ENCODE data around the gene NEUROG1.

NEUROG1 gene

GRCh38 chr5:135526924-135527323 is 8.8 kb downstream of the NEUROG1 start:
- Histone ChIP-seq H3K79me2 (ENCODE audit: insufficient read depth, low read depth) (no peaks in the 10 kb centered on the region), H3K27ac (no peak overlapping the region), H3K4me3 (IDR thresholded peaks at IDR 0.05; ENCODE audit: insufficient read depth, low read depth, low read length) (no peak overlapping the region), H3K4me2 (no peak overlapping the region), H3K9ac (no peak overlapping the region), H3K27me3 (ENCODE audit: insufficient read depth, low read depth) (no peaks in the 10 kb centered on the region), H3K36me3 (ENCODE audit: insufficient read depth) (no peaks in the 10 kb centered on the region), H3K4me1 (ENCODE audit: low read depth, poor library complexity, severe bottlenecking) (peaks cover 5% of the 10 kb centered on the region), H2AFZ (ENCODE audit: low read depth) (no peak overlapping the region), H4K20me1 (ENCODE audit: insufficient read depth) (no peaks in the 10 kb centered on the region)
- TF ChIP-seq, protein P1, sequence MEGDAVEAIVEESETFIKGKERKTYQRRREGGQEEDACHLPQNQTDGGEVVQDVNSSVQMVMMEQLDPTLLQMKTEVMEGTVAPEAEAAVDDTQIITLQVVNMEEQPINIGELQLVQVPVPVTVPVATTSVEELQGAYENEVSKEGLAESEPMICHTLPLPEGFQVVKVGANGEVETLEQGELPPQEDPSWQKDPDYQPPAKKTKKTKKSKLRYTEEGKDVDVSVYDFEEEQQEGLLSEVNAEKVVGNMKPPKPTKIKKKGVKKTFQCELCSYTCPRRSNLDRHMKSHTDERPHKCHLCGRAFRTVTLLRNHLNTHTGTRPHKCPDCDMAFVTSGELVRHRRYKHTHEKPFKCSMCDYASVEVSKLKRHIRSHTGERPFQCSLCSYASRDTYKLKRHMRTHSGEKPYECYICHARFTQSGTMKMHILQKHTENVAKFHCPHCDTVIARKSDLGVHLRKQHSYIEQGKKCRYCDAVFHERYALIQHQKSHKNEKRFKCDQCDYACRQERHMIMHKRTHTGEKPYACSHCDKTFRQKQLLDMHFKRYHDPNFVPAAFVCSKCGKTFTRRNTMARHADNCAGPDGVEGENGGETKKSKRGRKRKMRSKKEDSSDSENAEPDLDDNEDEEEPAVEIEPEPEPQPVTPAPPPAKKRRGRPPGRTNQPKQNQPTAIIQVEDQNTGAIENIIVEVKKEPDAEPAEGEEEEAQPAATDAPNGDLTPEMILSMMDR (conservative IDR thresholded peaks at IDR 0.05; ENCODE audit: low read depth, low read length) = no peak

DNA sequence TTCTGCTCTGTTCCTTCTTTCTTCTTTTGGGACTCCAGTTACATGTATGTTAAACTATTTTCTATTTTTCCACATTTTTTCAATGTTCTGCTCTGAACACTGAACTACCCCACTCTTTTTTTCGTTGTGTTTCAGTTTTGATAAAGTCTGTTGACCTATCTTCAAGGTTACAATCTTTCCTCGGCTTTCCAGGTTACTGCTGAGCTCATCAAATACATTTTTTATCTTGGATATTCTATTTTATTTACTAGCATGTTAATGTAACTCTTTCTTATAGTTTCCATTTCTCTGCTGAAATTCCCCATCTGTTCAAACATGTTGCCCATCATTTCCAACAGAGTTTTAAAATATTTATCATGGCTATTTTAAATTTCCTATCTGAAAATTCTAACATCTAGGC is 13.8 kb downstream of the NEUROG1 start:
- Histone ChIP-seq H3K79me2 (ENCODE audit: insufficient read depth, low read depth) (no peaks in the 10 kb centered on the region), H3K4me3 (IDR thresholded peaks at IDR 0.05; ENCODE audit: insufficient read depth, low read depth, low read length) (no peak overlapping the region), H3K27me3 (ENCODE audit: insufficient read depth, low read depth) (no peaks in the 10 kb centered on the region), H2AFZ (ENCODE audit: low read depth) (no peak overlapping the region), H3K36me3 (ENCODE audit: insufficient read depth) (no peaks in the 10 kb centered on the region), H3K4me2 (no peak overlapping the region), H4K20me1 (ENCODE audit: insufficient read depth) (no peaks in the 10 kb centered on the region), H3K4me1 (ENCODE audit: low read depth, poor library complexity, severe bottlenecking) (peaks cover 5% of the 10 kb centered on the region), H3K27ac (no peak overlapping the region), H3K9ac (no peak overlapping the region)
- TF ChIP-seq, protein P1 (conservative IDR thresholded peaks at IDR 0.05; ENCODE audit: low read depth, low read length) = no peak

DNA sequence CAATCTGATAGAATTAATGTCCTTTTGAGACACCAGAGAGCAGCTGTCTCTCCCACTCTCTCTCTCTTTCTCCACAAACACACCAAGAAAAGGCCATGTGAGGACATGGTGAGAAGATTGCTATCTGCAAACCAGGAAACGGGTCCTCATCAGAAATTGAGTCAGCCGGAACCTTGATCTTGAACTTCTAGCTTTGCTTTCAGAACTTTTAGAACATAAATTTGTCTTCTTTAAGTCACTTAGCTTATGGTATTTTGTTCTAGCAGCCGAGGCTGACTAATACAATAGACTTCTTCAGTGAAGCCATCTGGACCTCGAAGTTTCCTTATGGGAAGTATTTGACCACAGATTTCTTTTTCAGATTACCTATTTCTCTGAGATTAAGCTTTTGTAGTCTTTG is 18.1 kb downstream of the NEUROG1 start:
- no peaks in the 10 kb centered on the region for H3K27me3 ChIP-seq (ENCODE audit: insufficient read depth, low read depth)
- no peaks in the 10 kb centered on the region for H3K36me3 ChIP-seq (ENCODE audit: insufficient read depth)
- TF ChIP-seq, protein P1 (conservative IDR thresholded peaks at IDR 0.05; ENCODE audit: low read depth, low read length) = no peak
- no peaks in the 10 kb centered on the region for H4K20me1 ChIP-seq (ENCODE audit: insufficient read depth)
- no peaks in the 10 kb centered on the region for H3K79me2 ChIP-seq (ENCODE audit: insufficient read depth, low read depth)
- no peak overlapping the region for H3K4me3 ChIP-seq (IDR thresholded peaks at IDR 0.05; ENCODE audit: insufficient read depth, low read depth, low read length)
- H3K4me1 ChIP-seq (ENCODE audit: low read depth, poor library complexity, severe bottlenecking) = no peaks in the 10 kb centered on the region
- H3K27ac ChIP-seq = no peak overlapping the region
- H2AFZ ChIP-seq (ENCODE audit: low read depth) = no peak overlapping the region
- H3K9ac ChIP-seq = no peak overlapping the region
- no peak overlapping the region for H3K4me2 ChIP-seq

GRCh38 chr5:135514116-135514515 is 21.6 kb downstream of the NEUROG1 start:
- Histone ChIP-seq H3K4me1 (ENCODE audit: low read depth, poor library complexity, severe bottlenecking) (no peaks in the 10 kb centered on the region), H4K20me1 (ENCODE audit: insufficient read depth) (no peaks in the 10 kb centered on the region), H3K9ac (no peak overlapping the region), H3K4me3 (IDR thresholded peaks at IDR 0.05; ENCODE audit: insufficient read depth, low read depth, low read length) (no peak overlapping the region), H3K4me2 (no peak overlapping the region), H3K27me3 (ENCODE audit: insufficient read depth, low read depth) (no peaks in the 10 kb centered on the region), H3K36me3 (ENCODE audit: insufficient read depth) (no peaks in the 10 kb centered on the region), H3K79me2 (ENCODE audit: insufficient read depth, low read depth) (no peaks in the 10 kb centered on the region), H2AFZ (ENCODE audit: low read depth) (no peak overlapping the region), H3K27ac (no peak overlapping the region)
- TF ChIP-seq, protein P1 (conservative IDR thresholded peaks at IDR 0.05; ENCODE audit: low read depth, low read length) = no peak
